GM19025 (cell line): ENCODE measurements around the gene LMO2.
"Not testable (repeated sequence)": the region's sequence is repeated elsewhere in the genome, so short reads cannot be mapped to it uniquely, and the experiment has no call there.

Experiments used
- ATAC-seq: cut with Tn5 transposase; IDR thresholded peaks from one replicate; pipeline ENCODE4 v1.9.1; 2021; ENCODE audit warnings: mild to moderate bottlenecking, low read depth, moderate library complexity; ENCODE audit not compliant: unreplicated experiment

Gene LMO2

DNA sequence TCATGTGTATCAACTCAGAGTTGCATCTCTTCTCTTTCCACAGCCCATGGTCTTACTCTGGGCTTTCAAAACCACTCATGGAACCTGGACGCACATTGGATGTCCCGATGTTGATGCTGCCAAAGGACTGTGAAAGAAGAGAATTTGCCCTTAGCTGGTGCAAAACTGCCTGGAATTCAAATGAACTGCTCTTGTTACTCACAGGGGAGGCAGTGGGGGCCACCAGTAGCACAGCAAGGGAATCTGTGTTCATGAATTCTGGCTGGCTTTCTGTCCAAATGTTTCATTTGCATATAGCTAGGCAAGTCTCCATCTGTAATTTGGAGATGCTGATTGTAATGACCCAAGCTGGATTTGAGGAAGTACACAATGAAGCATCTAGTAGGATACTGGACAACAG, 24.9 kb downstream of the LMO2 start:
- no peak for ATAC-seq

DNA sequence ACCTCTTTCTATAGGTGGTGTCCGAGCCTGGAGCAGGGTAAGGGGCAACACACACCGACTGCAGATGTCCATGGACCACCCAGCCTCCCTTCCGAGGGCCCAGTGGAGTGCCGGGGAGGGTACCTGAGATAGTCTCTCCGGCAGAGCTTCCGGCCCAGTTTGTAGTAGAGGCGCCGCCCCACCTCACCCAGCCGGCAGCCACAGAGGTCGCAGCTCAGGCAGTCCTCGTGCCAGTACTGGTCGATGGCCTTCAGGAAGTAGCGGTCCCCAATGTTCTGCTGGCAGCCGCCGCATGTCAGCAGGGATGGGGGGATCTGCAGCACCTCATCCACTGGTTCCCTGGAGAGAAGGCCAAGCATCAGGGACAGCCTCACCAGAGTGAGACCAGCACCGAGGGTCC, 27.4 kb downstream of the LMO2 start:
- ATAC-seq: no peak

GRCh38 chr11:33863418-33864172, 28.3 kb downstream of the LMO2 start:
- ATAC-seq: no peak

GRCh38 chr11:33861941-33862589, 29.8 kb downstream of the LMO2 start:
- ATAC-seq: no peak

GRCh38 chr11:33861386-33861785, 30.5 kb downstream of the LMO2 start:
- ATAC-seq: no peak

- ATAC-seq: no peak
Measured at GRCh38 chr11:33860926-33861325, 30.9 kb downstream of the LMO2 start.

GRCh38 chr11:33859306-33859705, 32.6 kb downstream of the LMO2 start:
- no peak for ATAC-seq

- ATAC-seq: peak; percentile 57
Measured at GRCh38 chr11:33857933-33858371, 33.9 kb downstream of the LMO2 start.

GRCh38 chr11:33855500-33855899, 36.4 kb downstream of the LMO2 start:
- no peak for ATAC-seq

GRCh38 chr11:33848717-33849390, 43.0 kb downstream of the LMO2 start:
- no peak for ATAC-seq

- no peak for ATAC-seq
Measured at GRCh38 chr11:33847251-33847650, 44.6 kb downstream of the LMO2 start.

DNA sequence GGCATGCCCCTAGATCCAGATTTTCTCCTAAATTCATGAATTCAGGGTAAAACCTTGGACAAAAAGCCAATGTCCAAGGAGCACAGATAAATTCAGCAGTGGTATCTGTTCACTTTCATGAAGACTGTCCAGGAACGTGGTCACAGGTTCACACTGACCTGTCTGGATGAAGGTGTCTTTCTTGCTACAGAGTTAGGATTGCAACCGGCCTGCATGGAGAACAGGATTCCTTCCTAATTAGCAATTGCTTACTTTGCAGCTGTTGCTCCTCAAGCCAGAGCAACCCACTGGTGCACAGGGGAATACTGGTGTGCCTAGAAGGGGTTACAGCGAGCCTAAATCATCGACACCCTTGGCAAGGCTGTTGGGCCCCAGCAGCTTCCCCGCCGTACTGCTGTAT, 47.6 kb downstream of the LMO2 start:
- ATAC-seq: no peak

GRCh38 chr11:33843018-33843417, 48.9 kb downstream of the LMO2 start:
- no peak for ATAC-seq

DNA sequence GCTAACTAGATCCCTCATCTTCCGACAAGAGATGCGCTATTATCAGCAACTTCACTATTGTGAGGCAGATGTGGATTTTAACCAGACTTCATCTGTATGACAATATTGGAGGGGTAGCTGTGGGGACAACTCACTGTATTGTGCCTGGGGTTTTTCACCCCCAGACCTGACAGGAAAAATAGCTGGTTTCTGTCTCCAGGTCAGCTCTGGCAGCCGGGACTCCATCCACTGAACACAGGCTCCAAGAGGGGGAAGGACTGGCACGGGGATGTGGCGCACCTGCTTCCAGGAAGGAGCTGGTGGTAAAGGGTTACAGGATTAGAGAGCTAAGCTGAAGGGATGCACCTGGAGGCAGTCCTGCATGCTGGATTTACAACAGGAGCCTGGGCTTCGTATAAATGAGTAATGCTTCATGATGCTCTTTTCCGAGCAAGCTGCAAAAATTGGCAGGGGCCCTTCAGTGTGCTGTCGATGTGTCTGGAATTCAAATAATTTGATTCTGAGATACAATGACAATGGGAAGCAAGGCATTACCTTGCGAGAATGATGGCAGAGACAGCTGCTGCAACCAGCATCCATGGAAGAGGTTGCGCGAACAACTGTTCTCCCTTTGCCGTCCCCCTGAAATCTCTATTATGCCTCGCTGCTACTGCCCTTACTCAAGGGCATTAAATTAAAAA, 49.5 kb downstream of the LMO2 start:
- no peak for ATAC-seq

- ATAC-seq: not testable (repeated sequence)
Measured at GRCh38 chr11:33838234-33838633, 53.6 kb downstream of the LMO2 start.

- ATAC-seq: not testable (repeated sequence)
Measured at GRCh38 chr11:33837334-33837733, 54.5 kb downstream of the LMO2 start.

GRCh38 chr11:33835143-33835878, 56.6 kb downstream of the LMO2 start:
- no peak for ATAC-seq

DNA sequence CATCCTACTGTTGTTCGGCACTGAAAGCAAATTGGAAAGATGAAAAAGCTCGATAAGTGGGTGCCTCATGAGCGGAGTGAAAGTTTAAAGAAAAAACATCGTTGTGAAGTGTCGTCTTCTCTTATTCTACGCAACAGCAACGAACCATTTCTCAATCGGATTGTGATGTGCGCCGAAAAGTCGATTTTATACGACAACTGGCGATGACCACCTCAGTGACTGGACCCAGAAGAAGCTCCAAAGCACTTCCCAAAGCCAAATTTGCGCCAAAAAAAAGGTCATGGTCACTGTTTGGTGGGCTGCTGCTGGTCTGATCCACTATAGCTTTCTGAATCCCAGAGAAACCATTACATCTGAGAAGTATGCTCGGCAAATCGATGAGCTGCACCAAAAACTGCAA, 59.2 kb downstream of the LMO2 start:
- ATAC-seq: no peak

GRCh38 chr11:33830903-33831648, 60.8 kb downstream of the LMO2 start:
- no peak for ATAC-seq
